NB4 (cell line): ENCODE data around the gene CILP2.

Source experiments
- DNase-seq: peaks from one replicate; pipeline ENCODE4 v3.0.0; 2010; ENCODE audit warnings: low read depth
- H3K4me3 ChIP-seq: one replicate; pipeline ENCODE4 v1.5.1; 2011; ENCODE audit warnings: mild to moderate bottlenecking, low read depth, low read length, moderate library complexity
- MYC ChIP-seq: IDR thresholded peaks from 2 replicates; pipeline ENCODE4 v1.6.1; 2011; ENCODE audit warnings: low read depth, low read length
- POLR2A ChIP-seq: IDR thresholded peaks from 2 replicates; pipeline ENCODE4 v1.6.1; 2011; ENCODE audit warnings: mild to moderate bottlenecking; ENCODE audit not compliant: insufficient read length; ENCODE audit errors: extremely low read depth
- TF ChIP-seq, protein P1 (sequence below): IDR thresholded peaks from 2 replicates; pipeline ENCODE4 v1.6.1; 2011; ENCODE audit warnings: low read depth, low read length
- TF ChIP-seq, protein P2 (sequence below): IDR thresholded peaks from one replicate; pipeline ENCODE4 v1.5.1; 2012; ENCODE audit warnings: low read depth, low read length

The CILP2 gene

DNA sequence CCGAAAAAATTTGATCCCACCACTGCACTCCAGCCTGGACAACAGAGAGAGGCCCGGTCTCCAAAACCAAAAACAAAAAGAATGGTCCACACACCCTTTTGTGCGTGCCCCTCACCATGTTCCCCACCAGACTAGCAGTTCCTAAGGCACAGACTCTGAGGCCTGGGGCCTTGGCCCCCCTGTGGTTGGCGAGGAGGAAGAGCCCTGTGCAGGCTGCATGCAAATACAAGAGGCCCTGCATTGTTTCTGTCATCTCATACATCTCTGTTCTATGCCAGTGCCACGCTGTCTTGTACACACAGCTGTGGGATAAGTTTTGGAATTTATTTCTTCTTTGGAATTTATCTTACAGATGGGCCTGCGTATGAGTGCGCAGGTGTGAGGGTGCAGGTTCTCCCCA, 14.0 kb upstream of the CILP2 start:
- no peak overlapping the region for H3K4me3 ChIP-seq
- no peak for DNase-seq
- TF ChIP-seq, protein P1, sequence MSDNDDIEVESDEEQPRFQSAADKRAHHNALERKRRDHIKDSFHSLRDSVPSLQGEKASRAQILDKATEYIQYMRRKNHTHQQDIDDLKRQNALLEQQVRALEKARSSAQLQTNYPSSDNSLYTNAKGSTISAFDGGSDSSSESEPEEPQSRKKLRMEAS = no peak
- TF ChIP-seq MYC = no peak
- TF ChIP-seq POLR2A = no peak
- TF ChIP-seq, protein P2, sequence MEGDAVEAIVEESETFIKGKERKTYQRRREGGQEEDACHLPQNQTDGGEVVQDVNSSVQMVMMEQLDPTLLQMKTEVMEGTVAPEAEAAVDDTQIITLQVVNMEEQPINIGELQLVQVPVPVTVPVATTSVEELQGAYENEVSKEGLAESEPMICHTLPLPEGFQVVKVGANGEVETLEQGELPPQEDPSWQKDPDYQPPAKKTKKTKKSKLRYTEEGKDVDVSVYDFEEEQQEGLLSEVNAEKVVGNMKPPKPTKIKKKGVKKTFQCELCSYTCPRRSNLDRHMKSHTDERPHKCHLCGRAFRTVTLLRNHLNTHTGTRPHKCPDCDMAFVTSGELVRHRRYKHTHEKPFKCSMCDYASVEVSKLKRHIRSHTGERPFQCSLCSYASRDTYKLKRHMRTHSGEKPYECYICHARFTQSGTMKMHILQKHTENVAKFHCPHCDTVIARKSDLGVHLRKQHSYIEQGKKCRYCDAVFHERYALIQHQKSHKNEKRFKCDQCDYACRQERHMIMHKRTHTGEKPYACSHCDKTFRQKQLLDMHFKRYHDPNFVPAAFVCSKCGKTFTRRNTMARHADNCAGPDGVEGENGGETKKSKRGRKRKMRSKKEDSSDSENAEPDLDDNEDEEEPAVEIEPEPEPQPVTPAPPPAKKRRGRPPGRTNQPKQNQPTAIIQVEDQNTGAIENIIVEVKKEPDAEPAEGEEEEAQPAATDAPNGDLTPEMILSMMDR = no peak

DNA sequence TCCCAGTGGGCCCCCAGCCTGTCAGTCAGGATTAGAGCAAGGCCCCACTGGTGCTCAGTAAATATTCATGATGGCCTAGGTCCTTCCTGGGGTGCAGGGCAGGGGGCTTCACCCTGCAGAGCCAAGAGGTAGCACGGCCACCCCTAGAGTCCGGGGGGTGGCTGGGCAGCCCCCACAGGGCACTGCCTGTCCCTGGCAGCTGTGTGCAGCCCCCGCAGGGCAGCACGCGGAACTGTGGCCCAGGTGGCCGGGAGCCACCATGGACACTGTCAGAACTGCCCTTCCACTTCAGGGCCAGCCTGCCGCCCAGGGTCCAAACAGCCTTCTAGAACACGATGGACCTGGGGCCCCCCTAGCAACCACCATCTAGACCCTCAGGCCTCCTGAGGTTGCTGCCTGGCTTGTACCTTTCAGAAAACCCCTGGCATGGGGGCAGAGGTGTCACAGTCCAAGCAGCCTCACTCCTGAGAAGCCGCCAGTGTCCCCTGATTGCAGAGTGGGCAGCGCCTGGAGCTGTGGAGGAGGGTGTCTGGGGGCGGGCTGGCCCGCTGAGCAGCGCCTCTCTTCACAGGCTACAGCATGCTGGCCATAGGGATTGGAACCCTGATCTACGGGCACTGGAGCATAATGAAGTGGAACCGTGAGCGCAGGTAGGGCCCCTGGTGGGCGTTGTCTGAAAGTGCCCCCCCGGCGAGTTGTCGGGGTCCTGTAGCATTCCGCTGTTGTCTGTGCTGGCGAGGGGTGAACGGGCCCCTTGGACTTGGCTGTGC, 12.3 kb upstream of the CILP2 start:
- TF ChIP-seq MYC = no peak
- TF ChIP-seq, protein P2 = no peak
- TF ChIP-seq POLR2A = no peak
- TF ChIP-seq, protein P1 = no peak
- DNase-seq = no peak
- H3K4me3 ChIP-seq = no peak overlapping the region

DNA sequence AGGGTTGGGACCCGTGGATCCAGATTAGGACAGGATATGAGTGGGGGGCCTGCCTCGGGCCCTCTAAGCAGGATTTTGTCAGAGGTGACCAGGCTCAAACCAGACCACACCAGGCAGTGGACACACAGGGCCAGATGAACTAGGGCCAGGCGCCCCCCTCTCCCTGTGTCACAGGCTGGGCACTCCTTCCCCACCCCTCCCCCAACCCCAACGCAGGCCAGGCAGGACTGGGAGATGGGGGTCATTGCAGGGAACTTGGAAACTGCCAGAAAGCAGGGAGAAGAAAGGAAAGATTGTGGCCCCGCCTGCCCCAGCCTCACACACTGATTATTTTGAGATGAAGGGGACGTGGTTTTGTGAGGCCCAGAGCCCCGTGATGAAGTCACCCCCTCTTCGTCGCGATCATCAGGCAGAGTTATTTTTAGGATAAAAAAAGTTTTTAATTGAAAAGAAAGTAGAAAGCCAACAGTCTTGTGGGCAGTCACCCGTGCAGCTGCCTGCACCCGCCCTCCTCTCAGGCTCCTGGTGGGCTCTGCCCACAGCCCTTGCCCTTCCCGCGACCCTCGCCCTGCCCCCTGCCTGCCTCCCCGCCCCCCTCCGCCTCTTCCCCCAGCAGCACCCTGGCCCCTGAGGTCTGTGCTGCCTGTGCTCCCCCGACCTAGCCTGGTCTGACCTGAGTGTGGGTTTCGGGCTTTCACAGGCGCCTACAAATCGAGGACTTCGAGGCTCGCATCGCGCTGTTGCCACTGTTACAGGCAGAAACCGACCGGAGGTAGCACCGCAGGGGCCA, 11.3 kb upstream of the CILP2 start:
- peak; percentile 47 for DNase-seq
- H3K4me3 ChIP-seq = no peak overlapping the region
- TF ChIP-seq, protein P2 = no peak
- TF ChIP-seq, protein P1 = no peak
- TF ChIP-seq POLR2A (no peak), MYC (no peak)

DNA sequence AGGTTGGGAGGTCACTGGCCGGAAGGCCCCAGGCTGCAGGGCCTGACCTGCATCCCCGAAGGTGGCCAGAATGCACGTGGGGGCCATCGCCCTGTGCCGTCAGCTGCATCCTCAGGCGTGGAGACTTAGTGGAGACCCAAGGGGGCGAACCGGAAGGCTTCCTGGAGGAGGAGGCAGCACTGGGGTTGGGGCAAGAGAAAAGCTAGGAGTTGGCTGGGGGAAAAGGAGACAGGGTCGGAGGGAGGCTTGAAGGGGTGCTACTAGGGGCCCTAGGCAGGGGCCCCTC, 10.8 kb upstream of the CILP2 start:
- no peak overlapping the region for H3K4me3 ChIP-seq
- TF ChIP-seq, protein P2 = no peak
- TF ChIP-seq, protein P1 = no peak
- no peak for TF ChIP-seq POLR2A
- no peak for TF ChIP-seq MYC
- no peak for DNase-seq

DNA sequence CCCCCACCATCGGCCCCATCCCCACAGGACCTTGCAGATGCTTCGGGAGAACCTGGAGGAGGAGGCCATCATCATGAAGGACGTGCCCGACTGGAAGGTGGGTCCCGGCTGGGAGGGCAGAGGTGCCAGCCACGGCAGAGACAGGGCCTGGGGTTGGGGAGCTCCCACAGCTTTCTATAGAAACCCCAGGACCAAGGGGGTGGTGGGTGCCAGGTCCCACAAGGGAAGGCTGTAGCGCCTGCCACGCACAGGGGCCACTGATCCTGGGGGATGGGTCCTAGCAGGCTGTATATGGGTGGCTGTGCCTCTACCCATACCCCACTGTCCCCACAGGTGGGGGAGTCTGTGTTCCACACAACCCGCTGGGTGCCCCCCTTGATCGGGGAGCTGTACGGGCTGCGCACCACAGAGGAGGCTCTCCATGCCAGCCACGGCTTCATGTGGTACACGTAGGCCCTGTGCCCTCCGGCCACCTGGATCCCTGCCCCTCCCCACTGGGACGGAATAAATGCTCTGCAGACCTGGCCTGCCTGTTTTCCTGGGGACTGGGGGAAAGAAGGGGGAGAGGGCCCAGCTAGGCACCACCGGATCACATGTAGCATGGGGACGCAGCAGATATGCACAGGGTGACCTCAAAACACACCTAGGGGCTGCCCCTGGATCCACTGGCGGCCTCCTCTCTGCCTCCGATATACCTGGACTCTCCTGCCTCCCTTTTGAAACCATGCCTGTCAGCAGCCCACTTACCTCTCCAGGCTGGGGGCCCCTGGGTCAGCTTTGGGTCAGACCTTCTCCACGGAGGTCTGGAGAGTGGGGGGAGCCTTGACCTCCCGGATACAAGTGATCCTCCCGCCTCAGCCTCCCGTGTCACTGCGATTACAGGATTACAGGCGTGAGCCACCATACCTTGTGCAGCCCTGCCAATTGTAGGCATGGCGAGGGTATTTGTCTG, 10.1 kb upstream of the CILP2 start:
- TF ChIP-seq POLR2A (no peak), MYC (no peak)
- TF ChIP-seq, protein P2 = no peak
- TF ChIP-seq, protein P1 = no peak
- H3K4me3 ChIP-seq = no peak overlapping the region
- no peak for DNase-seq
